Fibroblast of skin of right quadriceps (primary cell): ENCODE data around the gene KAT14.
"Not testable (repeated sequence)": the region's sequence is repeated elsewhere in the genome, so short reads cannot be mapped to it uniquely, and the experiment has no call there.

Experiments used
- DNase-seq: peaks from one replicate; pipeline ENCODE4 v3.0.0-alpha.2; 2013

Gene KAT14, protein sequence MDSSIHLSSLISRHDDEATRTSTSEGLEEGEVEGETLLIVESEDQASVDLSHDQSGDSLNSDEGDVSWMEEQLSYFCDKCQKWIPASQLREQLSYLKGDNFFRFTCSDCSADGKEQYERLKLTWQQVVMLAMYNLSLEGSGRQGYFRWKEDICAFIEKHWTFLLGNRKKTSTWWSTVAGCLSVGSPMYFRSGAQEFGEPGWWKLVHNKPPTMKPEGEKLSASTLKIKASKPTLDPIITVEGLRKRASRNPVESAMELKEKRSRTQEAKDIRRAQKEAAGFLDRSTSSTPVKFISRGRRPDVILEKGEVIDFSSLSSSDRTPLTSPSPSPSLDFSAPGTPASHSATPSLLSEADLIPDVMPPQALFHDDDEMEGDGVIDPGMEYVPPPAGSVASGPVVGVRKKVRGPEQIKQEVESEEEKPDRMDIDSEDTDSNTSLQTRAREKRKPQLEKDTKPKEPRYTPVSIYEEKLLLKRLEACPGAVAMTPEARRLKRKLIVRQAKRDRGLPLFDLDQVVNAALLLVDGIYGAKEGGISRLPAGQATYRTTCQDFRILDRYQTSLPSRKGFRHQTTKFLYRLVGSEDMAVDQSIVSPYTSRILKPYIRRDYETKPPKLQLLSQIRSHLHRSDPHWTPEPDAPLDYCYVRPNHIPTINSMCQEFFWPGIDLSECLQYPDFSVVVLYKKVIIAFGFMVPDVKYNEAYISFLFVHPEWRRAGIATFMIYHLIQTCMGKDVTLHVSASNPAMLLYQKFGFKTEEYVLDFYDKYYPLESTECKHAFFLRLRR

DNA sequence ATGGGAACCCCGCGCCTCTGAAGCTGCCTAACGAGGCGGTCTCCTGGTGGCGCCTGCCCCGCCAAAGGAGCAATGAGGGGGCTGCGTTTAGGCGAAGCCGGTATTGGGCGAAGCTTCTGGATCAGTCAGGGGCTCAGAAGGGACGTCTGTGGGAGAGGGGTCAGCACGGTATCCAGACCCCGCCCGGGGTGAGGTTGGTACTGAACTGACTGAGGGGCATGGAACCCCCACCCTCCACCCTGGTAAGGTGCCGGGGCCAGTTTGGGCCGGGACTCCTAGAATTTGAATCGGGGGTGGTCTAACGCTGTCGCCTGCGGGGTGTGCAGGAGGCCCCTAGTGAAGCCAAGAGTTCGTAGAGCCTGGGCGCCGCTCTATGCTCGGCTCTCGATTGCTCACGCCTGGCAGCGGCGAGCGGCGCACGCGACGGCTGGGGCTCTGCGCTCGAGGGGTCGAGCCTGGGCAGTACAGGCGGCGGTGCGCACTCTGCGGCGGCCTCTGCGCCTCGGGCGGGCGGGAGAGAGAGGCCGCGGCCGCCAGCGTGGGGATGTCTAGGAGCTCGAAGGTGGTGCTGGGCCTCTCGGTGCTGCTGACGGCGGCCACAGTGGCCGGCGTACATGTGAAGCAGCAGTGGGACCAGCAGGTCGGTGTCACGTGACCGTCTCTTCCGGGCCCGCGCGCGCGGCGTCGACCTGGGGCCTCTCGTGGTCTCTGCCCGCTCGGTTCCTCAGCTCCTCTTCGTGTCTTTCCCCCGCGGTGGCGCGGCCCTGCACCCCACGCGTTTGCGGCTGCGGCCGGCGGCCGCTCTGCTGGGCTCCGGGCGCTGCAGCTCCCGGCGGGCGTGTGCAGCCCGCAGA is at the start of gene KAT14, which contains the start of gene PET117:
TSS of gene KAT14 (plus strand) at position 452 of the 854 bp plus-strand sequence. CDS start 4,798 bp downstream, outside the sequence.
TSS of gene PET117 (plus strand) at position 452 of the 854 bp plus-strand sequence. CDS start at position 545, 93 bp downstream.
- peak; percentile 96 for DNase-seq

DNA sequence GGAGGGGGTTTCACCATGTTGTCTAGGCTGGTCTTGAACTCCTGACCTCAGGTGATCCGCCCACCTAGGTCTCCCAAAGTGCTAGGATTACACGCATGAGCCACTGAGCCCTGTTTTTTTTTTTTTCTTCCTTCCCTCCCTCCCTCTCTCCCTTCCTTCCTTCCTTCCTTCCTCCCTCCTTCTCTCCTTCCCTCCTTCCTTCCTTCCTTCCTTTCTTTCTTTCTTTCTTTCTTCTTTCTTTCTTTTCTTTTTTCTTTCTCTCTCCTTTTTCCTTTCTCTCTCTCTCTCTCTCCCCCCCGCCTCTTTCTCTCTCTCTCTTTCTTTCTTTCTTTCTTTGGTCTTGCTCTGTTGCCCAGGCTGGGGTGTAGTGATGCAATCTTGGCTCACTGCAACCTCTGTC is 49.4 kb upstream of the KAT14 start:
- DNase-seq = not testable (repeated sequence)

DNA sequence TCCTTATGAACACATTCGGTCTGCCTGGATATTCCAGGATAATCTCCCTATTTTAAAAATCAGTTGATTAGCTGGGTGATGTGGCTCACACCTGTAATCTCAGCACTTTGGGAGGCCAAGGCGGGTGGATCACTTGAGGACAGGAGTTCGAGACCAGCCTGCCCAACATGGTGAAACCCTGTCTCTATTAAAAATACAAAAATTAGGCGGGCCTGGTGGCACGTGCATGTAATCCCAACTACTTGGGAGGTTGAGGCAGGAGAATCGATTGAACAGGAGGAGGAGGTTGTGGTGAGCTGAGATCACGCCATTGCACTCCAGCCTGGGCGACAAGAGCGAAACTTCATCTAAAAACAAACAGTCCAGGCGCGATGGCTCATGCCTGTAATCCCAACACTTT is 48.8 kb upstream of the KAT14 start:
- DNase-seq = not testable (repeated sequence)

DNA sequence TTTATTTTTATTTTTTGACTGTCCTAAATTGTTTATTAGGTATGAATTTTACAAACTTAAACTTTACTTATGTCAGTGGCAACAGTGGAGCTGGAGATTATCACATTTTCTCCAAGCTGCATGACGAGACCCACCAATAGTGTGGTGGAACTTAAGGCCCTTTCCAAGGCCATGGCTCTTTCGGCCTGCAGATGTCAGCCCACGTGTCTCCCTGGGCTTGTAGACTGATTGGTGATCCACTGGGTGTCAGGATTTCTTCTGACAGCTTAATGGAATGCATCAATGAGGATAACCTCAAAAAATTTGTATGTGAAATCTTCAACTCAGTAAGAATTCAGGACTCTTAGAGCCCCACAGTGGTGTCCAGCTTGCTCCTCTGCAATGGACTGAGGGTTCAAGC is 47.6 kb upstream of the KAT14 start:
- DNase-seq = no peak

DNA sequence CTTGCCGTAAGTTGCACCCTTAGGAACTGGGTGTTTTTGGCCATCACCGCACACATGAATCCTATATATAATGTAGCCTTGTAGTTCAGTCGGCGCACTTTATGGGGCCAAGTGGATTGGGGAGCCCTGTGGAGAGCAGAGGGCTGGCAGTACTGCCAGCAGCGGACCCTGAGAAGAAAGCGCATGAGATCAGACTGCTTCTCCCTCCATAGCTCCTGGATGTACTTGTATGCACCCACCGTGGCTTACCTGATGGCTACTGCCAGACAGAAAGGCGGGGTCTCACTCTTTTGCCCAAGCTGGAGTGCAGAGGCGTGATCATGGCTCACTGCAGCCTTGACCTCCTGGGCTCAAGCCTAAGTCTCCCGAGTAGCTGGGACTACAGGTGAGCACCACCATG is 47.2 kb upstream of the KAT14 start:
- no peak for DNase-seq

DNA sequence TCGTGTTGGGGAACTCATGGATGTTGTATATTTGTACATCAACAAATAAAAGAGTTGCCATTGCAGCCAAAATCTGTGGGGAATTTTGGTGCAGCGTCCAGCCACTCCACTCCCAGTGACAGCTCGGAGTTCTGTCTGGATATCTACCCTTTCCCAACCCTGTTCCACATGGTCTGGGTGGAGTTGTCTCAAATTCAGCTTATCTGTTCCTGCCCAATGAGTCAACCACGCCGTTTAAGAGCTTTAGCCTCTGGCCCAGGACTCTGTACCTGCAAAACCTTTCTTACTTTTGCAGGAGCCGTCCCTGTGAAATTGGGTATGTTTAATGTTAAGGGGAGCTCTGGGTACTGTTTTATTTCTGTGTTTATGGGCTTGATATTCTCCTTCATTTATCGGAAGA is 46.0 kb upstream of the KAT14 start:
- DNase-seq = no peak

DNA sequence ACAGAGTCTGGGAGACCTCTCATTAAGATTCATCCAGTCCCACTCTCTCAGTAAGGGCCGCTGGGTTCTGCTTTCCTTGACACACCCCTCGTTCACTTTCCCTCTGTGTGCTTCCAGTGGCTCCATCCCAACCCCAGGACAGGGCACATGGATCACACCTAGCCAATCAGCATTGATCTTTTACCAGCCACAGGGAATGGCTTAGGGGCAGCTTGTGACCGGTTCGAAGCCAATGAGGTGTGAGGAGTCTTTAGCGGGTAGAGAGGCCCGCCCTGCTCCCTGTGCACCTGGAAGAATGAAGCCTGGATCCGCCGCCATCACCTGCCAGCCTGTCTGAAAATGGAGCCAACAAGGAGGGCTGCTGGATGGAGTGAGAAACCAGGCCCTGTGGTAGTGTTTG is 44.8 kb upstream of the KAT14 start:
- DNase-seq = no peak

DNA sequence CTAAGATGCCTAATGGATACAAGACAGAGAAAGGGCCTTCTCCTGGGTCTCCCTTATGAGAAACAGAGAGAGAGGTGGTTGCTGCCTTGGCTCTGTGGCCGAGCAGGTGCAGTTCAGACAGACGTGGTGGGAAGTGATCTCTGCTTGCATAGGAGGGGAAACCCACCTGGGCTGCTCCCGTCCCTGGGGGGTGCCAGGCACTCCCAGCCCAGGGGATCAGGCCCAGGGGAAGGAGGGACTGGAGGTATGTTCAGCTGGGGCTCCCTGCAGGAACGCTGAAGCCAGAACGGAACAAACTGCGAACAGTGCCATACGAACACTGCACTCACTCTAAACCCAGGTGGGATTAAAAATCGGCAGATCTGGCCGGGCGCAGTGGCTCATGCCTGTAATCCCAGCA is 44.3 kb upstream of the KAT14 start:
- DNase-seq = no peak

DNA sequence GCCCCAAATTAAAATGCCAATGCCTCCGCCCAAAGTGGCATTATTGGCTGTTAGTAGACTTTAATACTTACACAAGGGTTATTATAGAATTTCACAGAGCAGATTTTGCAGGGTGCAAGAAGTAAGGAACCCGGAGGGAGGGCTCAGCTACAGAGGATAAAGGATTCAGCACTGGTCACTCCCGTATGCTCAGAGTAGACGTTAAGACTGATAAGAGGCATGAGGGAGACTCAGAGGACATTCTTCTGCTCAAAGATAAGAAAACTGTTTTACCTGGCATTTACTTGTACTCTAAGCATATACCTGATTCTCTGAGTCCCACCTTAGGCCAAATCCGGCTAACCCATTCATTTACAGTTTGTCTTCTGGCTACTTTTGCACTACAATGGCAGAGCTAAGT is 43.5 kb upstream of the KAT14 start:
- DNase-seq = no peak

DNA sequence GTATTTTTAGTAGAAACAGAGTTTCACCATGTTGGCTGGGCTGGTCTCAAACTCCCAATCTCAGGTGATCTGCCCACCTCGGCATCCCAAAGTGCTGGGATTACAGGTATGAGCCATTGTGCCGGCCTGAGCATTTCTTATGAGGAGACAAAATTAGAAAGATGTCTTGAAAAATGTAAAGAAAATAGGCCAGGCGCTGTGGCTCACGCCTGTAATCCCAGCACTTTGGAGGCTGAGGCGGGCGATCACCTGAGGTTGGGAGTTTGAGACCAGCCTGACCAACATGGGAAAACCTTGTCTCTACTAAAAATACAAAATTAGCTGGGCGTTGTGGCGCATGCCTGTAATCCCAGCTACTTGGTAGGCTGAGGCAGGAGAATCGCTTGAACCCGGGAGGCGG is 37.1 kb upstream of the KAT14 start:
- not testable (repeated sequence) for DNase-seq

DNA sequence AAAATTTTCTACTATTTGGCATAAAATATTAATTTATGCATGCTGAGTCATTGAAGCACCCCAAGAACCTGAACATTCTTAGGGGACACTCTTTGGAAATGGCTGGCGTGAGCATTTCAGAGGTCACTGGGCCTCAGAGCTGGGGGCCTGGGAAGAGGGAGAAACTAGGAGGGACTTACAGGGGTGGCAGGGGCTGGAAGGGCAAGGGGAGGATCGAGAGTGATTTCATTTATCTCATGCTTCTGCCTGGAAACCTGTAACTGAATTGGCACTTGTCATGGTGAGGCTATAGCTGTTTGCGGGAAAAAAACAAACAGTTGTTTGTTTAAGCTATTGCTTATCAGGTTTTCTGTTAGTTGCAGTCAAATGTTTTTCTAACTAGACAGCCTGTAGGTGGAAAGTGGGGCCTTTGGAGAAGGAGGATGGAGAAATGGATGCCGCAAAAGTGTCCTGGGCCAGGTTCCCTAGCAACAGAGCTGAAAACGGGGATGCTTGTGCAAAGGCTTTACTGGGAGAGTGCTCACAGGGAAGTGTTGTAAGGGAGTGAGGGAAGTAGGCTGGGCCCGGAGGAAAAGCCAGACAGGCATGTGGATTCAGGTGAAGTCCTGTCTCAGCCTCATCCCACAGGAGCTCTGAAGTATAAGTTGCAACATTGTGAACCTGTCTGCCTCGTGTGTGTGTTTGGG is 36.4 kb upstream of the KAT14 start:
- no peak for DNase-seq

DNA sequence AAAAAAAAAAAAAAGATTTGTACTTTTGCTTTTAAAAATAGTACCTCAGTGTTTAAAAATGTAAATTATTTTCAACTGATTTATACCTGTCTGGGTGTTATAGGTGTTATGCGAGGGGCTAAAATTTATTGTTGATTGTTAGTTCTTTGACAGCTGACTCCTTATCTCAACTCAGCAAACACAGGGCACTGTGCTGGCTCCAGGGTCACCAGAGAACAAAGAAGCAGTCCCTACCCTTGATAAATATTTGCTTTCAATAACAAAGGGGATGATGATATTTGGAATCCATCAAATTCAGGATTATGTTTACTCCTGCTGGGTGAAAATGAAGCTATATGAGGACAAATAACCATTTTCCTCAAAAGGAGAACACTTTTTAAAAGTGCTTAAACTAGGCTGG is 34.2 kb upstream of the KAT14 start:
- DNase-seq = no peak

DNA sequence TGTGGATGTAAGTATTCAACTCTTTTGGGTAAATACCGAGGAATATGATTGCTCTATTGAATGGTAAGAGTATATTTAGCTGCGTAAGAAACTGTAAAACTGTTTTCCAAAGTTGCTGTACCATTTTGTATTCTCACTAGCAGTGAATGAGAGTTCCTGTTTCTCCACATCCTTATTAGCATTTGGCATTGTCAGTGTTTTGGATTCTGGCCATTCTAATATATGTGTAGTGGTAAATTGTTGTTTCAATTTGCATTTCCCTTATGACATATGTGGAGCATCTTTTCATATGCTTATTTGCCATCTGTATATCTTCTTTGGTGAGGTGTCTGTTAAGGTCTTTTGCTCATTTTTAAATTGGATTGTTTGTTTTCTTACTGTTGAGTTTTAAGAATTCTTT is 29.3 kb upstream of the KAT14 start:
- no peak for DNase-seq

DNA sequence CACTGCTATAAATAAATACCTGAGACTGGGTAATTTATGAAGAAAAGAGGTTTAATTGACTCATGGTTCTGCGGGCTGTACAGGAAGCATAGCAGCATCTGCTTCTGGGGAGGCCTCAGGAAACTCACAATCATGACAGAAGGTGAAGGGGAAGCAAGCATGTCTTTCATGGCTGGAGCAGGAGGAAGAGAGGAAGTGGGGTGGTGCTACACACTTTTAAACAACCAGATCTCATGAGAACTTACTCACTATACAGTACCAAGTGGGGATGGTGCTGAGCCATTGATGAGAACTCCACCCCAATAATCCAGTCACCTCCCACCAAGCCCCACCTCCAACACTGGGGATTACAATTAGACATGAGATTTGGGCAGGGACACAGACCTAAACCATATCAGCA is 9.1 kb upstream of the KAT14 start:
- DNase-seq = not testable (repeated sequence)

DNA sequence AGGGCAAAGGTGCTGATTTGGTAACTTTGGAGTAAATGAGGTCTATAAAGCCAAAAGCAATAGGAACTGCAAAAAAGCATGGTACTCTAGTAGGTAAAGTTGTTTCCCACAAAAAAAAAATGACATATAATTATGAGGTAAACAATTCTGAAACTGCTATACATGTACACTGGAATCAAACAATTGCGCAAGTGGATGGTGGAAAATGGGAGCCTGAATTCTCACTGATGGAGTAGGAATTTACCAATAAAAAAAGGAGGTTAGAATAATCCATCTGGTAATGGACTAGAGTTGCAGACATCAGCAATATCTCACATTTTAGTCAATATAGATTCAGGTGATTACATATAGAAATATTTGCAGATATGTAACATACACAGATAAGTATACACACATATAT is 5.0 kb upstream of the KAT14 start:
- DNase-seq = no peak

DNA sequence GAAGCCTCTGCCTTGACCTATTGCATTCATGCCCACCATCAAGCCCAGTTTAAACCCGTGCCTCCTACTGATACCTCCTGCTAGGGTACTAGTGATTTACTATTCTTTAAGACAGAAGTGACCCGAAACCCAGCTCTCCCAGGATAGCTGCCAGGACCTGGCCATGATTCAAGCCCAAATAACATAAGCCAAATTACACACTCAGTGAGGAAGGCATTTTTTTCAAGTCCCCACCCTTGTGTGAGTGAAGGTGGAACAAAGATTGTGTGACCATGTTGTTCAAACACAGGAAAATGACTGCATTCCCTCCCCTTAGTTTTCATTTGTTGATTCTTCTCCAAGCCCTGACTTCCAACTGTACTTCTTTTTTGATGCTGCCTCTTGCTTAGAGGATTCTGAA is 3.7 kb upstream of the KAT14 start:
- no peak for DNase-seq

DNA sequence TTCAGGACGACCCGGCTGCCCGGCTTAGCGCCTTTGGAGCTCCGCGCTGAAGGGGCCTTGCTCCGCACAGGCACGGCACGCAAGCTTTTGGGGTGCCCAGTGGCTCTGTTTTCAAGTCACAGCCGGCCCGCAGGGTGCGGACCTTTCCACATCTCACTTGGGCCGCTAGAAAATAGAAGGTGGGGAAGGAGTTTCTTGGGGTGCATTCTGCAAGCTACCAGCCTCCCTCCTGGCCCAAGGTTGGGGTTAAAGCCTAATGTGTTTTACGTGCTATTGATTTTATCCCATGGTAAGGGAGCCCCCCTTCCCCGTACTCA is 561 bp downstream of the KAT14 start:
- no peak for DNase-seq

DNA sequence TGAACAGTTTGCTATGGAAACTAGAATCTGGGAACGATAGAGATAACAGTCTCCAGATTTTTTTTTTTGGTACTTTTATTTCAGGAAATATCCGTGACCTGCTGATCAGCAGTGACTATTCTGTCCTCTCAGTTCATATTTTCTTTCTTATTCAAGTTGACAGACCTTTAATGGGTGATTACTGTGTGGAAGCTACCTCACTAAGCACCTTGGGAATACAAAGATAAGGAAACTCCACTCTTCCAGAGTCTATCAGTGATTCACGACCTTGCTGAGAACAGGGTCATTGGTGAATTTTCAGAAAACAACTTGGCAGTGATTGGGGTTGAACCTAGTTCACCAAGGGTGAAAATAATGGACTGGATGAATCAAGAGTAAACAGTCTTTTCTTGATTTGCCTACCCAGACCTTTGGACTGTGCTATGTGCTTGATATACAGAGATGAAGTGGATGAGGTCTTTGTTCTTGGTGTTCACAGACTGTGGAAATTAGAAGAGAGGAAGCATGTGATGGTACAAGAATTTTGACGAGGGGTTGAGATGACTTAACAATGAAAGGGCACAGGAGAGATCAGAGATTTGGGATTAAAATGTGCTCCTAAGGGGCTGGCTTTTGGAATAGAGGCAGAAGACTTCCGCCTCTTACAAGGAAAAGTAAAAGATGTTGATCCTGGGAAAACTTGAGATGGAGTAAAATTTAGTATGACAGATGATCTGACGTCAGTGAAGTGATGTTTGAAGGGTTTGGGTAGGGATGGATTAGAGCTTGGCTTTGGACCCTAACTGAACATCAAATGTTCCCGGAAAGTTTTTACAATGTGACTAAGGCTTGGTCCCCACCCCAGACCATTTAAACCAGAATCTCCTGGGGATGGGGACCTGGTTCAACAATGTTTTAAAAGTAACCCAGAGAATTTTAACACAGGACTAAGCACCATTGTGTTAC is 1.2 kb downstream of the KAT14 start:
- no peak for DNase-seq

DNA sequence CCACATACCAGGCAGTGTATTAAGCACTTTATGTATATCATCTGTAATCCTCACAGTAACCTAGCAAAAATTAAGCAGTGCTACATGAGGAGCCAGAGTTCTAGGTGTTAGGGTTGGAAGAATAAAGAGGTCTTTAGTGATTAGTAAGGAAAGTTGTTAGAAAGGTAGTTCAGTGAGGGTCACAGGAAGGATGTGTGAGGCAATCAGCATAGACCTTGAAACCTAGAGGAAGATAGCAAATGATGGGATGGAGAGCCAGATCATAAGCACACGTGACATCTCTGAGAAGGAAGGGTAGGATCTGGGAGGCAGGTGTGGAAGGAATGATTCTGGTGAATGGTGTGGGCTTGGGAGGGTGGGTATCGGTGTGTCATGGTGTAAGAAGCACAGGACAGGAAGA is 2.2 kb downstream of the KAT14 start:
- no peak for DNase-seq

DNA sequence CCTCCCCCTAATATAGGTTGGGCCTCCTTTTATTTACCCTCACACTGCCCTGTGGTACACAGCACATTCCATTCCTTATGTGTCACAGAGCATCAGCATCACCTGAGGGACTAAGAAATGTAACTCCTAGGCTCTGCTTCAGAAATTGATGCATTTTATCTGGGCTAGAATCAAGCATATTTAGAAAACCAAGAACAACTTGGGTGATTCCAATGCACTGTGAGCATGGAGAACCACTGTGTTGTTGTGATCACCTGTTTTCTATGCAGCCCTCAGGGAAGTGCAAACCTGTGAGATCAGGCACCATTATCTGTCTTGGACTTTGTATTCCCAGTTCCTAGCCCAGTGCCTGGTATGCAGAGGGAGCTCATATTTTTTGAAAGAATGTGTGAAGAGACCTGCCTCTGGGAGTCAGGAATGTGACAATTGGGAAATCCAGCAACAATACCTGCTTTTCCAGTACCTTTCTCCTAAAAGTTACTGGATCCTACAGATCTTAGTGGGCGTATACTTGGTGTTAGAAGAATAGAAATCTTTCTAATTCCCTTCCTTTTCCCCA is 7.0 kb downstream of the KAT14 start:
- no peak for DNase-seq

DNA sequence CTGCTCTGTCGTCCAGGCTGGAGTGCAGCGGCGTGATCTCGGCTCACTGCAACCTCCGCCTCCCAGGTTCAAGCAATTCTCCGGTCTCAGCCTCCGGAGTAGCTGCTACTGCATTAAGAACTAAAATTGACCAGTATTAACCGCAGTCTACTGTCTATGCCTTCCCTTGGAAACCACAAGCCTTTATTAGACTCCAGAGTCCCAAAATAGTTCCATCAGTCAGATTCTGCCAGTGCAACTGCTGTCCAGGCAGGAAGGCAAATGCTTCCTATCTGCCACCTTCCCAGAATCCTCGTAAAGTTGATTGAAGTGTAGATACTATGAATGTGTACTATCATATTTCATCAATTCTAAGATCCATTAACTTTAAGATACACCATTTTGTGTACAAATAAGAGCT is 16.7 kb downstream of the KAT14 start:
- no peak for DNase-seq
